Measurements from ENCODE around the gene ENGASE.

The ENGASE gene

DNA sequence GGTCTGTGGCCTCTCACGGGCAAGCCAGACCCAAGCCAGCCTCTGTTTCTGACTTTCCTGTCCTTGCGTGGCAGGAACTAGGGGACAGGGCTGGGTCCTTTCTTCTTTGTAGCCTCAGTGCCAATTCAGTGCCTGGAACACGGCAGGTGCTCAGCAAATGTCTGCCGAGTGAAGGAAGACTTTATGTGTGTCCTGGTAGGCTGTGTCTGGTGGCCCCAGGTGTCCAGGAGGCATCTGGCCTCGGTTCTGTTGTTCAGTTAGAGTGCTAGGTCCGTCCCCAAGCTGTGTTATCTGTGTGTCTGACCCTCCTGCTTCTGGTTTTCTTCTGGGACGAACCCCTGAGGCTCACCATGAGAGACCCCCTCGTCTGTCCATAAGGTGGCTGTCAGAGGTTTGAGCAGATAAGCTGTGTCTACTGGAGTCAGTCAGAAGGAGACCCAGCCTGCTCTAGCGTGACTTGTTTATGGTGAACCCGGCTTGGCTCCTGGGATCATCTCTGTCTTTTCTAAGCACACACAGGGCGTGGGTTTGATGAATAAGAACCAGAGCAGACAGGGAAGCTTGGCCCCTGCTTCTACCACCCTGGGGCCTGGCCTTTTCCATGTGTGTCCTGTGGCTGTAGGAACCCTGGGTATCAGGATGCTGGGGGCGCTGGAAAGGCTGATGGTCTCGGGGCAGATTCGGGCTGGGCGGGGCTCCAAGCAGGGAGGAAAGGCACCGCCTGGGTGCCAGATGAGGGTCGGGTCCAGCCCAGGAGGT lies 39.3 kb downstream of the ENGASE start:
- Histone ChIP-seq H3K36me3 (ENCODE audit: control insufficient read depth, insufficient read depth, low read length) (no peaks in the 10 kb centered on the region), H3K27me3 (replicated peaks; ENCODE audit: control insufficient read depth, insufficient read depth, low read length, poor library complexity, severe bottlenecking) (no peaks in the 10 kb centered on the region), H3K27ac (ENCODE audit: insufficient read depth, low read length, poor library complexity, severe bottlenecking) (no peak overlapping the region), H3K4me1 (ENCODE audit: control insufficient read depth, insufficient read depth, low read length, poor library complexity, severe bottlenecking) (no peaks in the 10 kb centered on the region), H3K9me3 (ENCODE audit: control insufficient read depth, low read length) (no peaks in the 10 kb centered on the region), H3K4me3 (ENCODE audit: insufficient read depth, low read depth, low read length, poor library complexity, severe bottlenecking) (no peak overlapping the region)
- DNase-seq: no peak

DNA sequence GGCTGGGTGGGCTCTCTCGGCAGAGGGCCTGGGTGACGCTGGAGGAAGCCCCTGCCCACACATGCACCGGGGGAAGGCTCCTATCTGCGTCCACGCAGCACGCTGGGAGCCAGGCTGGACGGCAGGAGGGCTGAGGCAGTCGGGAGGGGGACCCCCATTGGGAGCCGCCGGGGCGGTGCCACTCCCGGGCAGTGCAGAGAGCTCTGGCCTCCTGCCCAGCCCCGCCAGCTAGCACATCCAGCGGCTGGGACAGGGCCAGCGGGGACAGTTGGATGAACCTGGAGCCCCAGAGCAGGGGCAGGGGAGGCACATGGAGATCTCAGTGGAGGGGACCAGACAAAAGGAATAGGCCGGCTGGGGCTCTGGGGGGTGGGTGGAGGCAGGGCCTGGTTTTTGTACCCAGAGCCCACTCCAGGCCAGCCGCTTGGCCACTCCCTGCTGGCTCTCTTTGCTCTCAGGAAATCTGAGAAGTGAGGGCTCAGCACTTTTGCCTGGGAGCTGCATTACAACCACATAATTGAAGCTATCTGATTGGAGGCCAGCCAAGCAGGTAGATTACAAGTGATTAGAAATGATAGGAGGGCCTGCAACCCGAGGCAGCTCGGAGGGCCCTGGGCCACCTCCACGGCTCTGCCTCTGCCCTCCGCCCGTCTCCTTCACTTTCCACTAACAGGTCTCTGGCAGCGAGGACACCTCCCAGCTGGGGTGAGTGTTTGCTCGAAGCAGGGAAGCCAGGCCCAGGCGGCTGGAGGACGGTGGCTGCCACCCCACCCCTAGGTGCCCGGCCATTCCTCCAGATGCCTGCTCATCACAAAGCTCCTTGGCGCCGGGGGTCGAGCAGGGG lies 40.1 kb downstream of the ENGASE start:
- no peaks in the 10 kb centered on the region for H3K27me3 ChIP-seq (replicated peaks; ENCODE audit: control insufficient read depth, insufficient read depth, low read length, poor library complexity, severe bottlenecking)
- no peak for DNase-seq
- no peak overlapping the region for H3K4me3 ChIP-seq (ENCODE audit: insufficient read depth, low read depth, low read length, poor library complexity, severe bottlenecking)
- H3K9me3 ChIP-seq (ENCODE audit: control insufficient read depth, low read length): no peaks in the 10 kb centered on the region
- H3K36me3 ChIP-seq (ENCODE audit: control insufficient read depth, insufficient read depth, low read length): no peaks in the 10 kb centered on the region
- H3K4me1 ChIP-seq (ENCODE audit: control insufficient read depth, insufficient read depth, low read length, poor library complexity, severe bottlenecking): no peaks in the 10 kb centered on the region
- no peak overlapping the region for H3K27ac ChIP-seq (ENCODE audit: insufficient read depth, low read length, poor library complexity, severe bottlenecking)

DNA sequence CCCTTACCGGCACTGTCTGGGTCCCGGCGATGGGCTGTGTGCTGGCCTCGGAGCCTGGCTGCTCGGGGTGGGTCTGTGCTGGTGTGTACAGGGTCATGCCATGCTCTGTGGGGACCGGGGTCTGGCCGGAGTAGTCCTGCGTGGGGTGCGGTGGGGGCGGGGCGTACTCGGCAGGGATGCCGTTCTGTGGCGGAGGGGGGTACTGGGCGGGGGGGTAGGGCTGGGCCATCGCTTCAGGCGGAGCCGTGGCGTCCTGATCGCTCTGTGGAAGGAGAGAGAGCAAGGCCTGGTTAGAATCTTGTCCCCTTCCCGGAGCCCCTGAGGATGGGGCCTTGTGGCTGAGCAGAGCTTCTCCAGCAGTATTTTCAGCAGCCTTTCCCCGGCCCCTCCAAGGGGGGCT lies 40.9 kb downstream of the ENGASE start:
- no peak for DNase-seq

DNA sequence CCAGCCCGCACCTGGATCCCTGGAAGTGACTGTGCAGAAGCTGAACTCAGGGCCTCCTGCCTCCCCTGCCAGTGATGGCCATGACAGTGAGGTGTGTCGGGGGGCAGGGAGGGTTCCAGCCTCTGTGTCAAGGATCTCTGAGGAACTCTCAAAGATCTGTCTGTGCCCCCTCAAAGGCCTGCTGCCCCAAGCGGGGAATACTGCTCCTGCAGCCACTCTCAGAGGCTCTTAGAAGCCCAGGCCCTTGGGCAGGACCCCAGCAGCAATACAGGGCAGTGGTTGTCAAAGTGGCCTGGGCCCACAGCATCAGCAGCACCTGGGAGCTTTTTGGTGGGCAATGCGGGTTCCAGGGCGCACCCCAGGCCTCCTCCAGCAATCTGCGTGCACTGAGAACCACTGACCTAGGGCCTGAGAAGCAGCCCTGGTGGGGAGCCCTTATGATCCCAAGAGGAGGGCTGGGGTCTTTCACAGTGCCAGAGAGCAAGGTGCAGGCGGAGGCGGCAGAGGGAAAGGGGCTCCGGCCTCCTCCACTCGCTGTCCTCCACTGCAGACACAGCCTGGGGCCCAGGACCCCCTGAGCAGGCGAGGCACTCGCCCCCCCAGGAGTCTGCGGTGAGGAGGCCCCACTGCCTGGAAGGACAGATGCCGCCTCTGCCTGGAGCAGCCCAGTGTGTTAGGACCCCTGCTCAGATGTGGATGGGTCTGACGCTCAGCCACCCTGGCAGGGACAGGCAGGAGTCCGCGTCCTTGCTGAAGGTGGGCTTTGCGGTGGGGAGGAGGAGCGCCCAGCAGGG lies 42.1 kb downstream of the ENGASE start:
- DNase-seq: no peak
- no peaks in the 10 kb centered on the region for H3K4me1 ChIP-seq (ENCODE audit: control insufficient read depth, insufficient read depth, low read length, poor library complexity, severe bottlenecking)
- H3K27me3 ChIP-seq (replicated peaks; ENCODE audit: control insufficient read depth, insufficient read depth, low read length, poor library complexity, severe bottlenecking): no peaks in the 10 kb centered on the region
- no peaks in the 10 kb centered on the region for H3K36me3 ChIP-seq (ENCODE audit: control insufficient read depth, insufficient read depth, low read length)
- H3K4me3 ChIP-seq (ENCODE audit: insufficient read depth, low read depth, low read length, poor library complexity, severe bottlenecking): no peak overlapping the region
- no peak overlapping the region for H3K27ac ChIP-seq (ENCODE audit: insufficient read depth, low read length, poor library complexity, severe bottlenecking)
- no peaks in the 10 kb centered on the region for H3K9me3 ChIP-seq (ENCODE audit: control insufficient read depth, low read length)

More for the DNA sequence above, 40.9 kb downstream of the ENGASE start:
- no peaks in the 10 kb centered on the region for H3K36me3 ChIP-seq (ENCODE audit: control insufficient read depth, insufficient read depth, low read length)
- no peaks in the 10 kb centered on the region for H3K27me3 ChIP-seq (replicated peaks; ENCODE audit: control insufficient read depth, insufficient read depth, low read length, poor library complexity, severe bottlenecking)
- H3K4me3 ChIP-seq (ENCODE audit: insufficient read depth, low read depth, low read length, poor library complexity, severe bottlenecking): no peak overlapping the region
- H3K27ac ChIP-seq (ENCODE audit: insufficient read depth, low read length, poor library complexity, severe bottlenecking): no peak overlapping the region
- H3K9me3 ChIP-seq (ENCODE audit: control insufficient read depth, low read length): no peaks in the 10 kb centered on the region
- H3K4me1 ChIP-seq (ENCODE audit: control insufficient read depth, insufficient read depth, low read length, poor library complexity, severe bottlenecking): no peaks in the 10 kb centered on the region

DNA sequence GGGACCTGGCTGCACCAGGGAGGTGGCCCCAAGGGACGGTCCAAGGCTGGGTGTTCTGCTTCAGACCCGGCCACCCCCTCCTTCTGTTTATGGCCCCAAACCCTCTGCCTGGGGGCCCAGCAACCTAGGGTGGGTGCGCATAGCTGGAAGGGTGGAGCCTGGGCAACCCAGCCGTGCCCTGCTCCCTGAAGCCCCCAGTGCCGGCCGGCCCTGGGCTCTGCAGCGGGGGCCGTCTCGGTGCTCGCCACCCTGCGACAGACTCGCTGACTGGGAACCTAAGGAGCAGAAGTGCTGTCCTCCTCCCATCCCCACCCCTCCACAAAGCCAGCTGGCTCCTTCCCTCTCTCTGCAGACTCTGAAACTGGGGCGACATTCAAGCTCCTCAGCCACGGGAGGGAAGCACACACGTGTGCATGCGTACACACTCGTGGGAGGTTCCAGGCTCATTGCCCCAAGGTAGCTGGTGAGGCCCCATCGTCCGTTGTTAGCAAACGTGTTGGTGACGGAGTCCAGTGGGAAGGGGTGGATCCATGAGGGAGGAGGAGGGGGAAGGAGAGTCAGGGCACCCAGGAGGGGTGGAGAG lies 43.4 kb downstream of the ENGASE start:
- no peaks in the 10 kb centered on the region for H3K27me3 ChIP-seq (replicated peaks; ENCODE audit: control insufficient read depth, insufficient read depth, low read length, poor library complexity, severe bottlenecking)
- no peaks in the 10 kb centered on the region for H3K4me1 ChIP-seq (ENCODE audit: control insufficient read depth, insufficient read depth, low read length, poor library complexity, severe bottlenecking)
- no peaks in the 10 kb centered on the region for H3K36me3 ChIP-seq (ENCODE audit: control insufficient read depth, insufficient read depth, low read length)
- H3K27ac ChIP-seq (ENCODE audit: insufficient read depth, low read length, poor library complexity, severe bottlenecking): no peak overlapping the region
- H3K9me3 ChIP-seq (ENCODE audit: control insufficient read depth, low read length): no peaks in the 10 kb centered on the region
- no peak overlapping the region for H3K4me3 ChIP-seq (ENCODE audit: insufficient read depth, low read depth, low read length, poor library complexity, severe bottlenecking)
- no peak for DNase-seq

DNA sequence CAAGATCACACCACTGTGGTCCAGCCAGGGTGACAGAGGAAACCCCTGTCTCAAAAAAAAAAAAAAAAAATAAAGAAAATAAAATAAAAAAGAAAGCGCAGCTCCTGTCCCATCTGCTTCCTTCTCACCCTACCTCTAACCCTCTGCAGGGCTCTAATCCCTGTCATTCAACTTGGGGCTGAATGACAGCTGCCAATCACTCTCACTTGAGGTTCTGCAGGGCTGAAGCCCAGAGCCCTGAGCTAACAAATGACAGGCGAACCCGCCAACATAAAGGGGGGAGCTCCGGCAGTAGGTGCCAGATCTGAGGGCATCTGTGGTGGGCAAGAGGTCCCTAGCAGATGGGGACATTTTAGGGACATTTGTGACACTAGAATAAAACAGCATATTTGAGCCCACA lies 44.3 kb downstream of the ENGASE start:
- no peak for DNase-seq
- H3K4me1 ChIP-seq (ENCODE audit: control insufficient read depth, insufficient read depth, low read length, poor library complexity, severe bottlenecking): no peaks in the 10 kb centered on the region
- H3K27ac ChIP-seq (ENCODE audit: insufficient read depth, low read length, poor library complexity, severe bottlenecking): no peak overlapping the region
- H3K9me3 ChIP-seq (ENCODE audit: control insufficient read depth, low read length): no peaks in the 10 kb centered on the region
- no peaks in the 10 kb centered on the region for H3K27me3 ChIP-seq (replicated peaks; ENCODE audit: control insufficient read depth, insufficient read depth, low read length, poor library complexity, severe bottlenecking)
- no peak overlapping the region for H3K4me3 ChIP-seq (ENCODE audit: insufficient read depth, low read depth, low read length, poor library complexity, severe bottlenecking)
- H3K36me3 ChIP-seq (ENCODE audit: control insufficient read depth, insufficient read depth, low read length): no peaks in the 10 kb centered on the region

DNA sequence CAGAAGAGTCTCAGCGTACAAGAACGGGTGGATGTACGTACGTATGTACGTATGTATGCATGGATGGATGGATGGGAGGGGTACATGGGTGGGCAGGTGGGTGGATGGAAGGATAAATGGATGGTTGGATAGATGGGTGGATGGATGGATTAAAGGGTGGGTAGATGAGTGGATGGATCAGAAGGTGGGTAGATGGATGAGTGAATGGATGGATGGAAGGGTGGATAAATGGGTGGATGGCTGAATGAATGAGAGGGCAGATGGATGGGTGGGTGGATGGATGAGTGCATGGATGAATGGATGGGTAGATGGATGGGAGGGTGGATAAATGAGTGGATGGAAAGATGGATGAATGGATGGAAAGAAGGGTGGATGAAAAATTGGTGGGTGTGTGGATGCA lies 45.6 kb downstream of the ENGASE start:
- DNase-seq: no peak
- no peaks in the 10 kb centered on the region for H3K9me3 ChIP-seq (ENCODE audit: control insufficient read depth, low read length)
- no peaks in the 10 kb centered on the region for H3K27me3 ChIP-seq (replicated peaks; ENCODE audit: control insufficient read depth, insufficient read depth, low read length, poor library complexity, severe bottlenecking)
- H3K36me3 ChIP-seq (ENCODE audit: control insufficient read depth, insufficient read depth, low read length): no peaks in the 10 kb centered on the region
- no peak overlapping the region for H3K4me3 ChIP-seq (ENCODE audit: insufficient read depth, low read depth, low read length, poor library complexity, severe bottlenecking)
- H3K27ac ChIP-seq (ENCODE audit: insufficient read depth, low read length, poor library complexity, severe bottlenecking): no peak overlapping the region
- no peaks in the 10 kb centered on the region for H3K4me1 ChIP-seq (ENCODE audit: control insufficient read depth, insufficient read depth, low read length, poor library complexity, severe bottlenecking)

DNA sequence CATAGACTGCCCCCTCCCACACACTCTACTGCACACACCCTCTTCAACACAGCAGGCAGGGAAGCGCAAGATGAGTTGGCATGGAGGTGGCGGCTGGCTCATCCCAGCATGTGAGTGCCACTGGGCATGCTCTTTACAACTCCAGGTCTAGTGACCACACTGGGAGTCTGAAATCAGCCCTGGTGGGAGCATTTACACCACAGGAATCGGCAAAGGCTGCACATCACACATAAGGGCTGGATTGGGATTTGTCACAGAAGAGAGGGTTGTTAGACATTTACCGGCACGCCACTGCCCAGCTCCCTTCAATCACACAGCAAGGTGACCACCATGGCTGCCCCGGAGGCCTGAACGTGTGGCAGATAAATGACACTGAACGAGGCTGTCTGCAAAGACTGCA lies 49.4 kb downstream of the ENGASE start:
- Histone ChIP-seq H3K4me1 (ENCODE audit: control insufficient read depth, insufficient read depth, low read length, poor library complexity, severe bottlenecking) (no peaks in the 10 kb centered on the region), H3K27ac (ENCODE audit: insufficient read depth, low read length, poor library complexity, severe bottlenecking) (no peak overlapping the region), H3K4me3 (ENCODE audit: insufficient read depth, low read depth, low read length, poor library complexity, severe bottlenecking) (no peak overlapping the region), H3K36me3 (ENCODE audit: control insufficient read depth, insufficient read depth, low read length) (no peaks in the 10 kb centered on the region), H3K9me3 (ENCODE audit: control insufficient read depth, low read length) (no peaks in the 10 kb centered on the region), H3K27me3 (replicated peaks; ENCODE audit: control insufficient read depth, insufficient read depth, low read length, poor library complexity, severe bottlenecking) (no peaks in the 10 kb centered on the region)
- DNase-seq: no peak

DNA sequence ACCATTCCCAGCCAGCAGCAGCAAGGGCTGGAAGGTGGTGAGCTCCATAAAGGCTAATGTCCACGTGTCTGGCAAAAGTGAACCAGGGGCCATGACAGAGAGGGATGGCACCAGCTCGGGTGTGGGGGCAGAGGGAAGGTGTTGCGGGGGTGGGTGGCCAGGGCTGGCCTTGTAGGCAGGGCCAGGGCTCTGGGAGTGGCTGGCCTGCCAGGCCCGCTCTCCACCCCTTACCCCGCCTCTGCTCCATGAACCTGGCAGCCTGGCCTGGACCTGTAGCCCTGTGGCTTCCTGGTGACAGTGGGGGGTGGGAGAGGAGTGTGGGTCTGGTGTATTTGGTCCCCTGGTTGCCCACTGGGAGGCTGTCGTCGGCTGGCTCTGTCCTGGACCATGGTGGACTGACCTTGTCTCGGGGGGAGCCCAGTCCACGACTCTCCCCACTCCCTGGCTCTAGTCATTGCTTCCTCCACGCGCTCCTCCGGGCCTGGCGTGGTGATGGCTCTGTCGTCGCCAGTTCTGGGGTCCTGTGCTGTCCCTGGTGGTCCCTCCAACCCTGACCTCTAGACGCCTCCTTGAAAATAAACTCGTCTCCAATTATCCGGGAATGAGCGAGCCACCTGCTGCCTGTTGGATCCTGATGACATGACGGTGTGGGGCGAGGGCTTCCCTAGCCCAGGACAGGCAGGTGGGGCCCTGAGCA lies 50.0 kb downstream of the ENGASE start:
- Histone ChIP-seq H3K27me3 (replicated peaks; ENCODE audit: control insufficient read depth, insufficient read depth, low read length, poor library complexity, severe bottlenecking) (no peaks in the 10 kb centered on the region), H3K9me3 (ENCODE audit: control insufficient read depth, low read length) (no peaks in the 10 kb centered on the region), H3K4me3 (ENCODE audit: insufficient read depth, low read depth, low read length, poor library complexity, severe bottlenecking) (no peak overlapping the region), H3K27ac (ENCODE audit: insufficient read depth, low read length, poor library complexity, severe bottlenecking) (no peak overlapping the region), H3K4me1 (ENCODE audit: control insufficient read depth, insufficient read depth, low read length, poor library complexity, severe bottlenecking) (no peaks in the 10 kb centered on the region), H3K36me3 (ENCODE audit: control insufficient read depth, insufficient read depth, low read length) (no peaks in the 10 kb centered on the region)
- DNase-seq: no peak
